Right lobe of liver (tissue), 6 donors: Measurements from ENCODE around the gene IGF2BP1. TPM values are rescaled to one million over a fixed set of nuclear protein-coding genes. Genes with fewer than 3 reads are reported as not detected.

Experiments
- ATAC-seq, 4 donors: fragments of 200-7000 bp; cut with Tn5 transposase; one replicate each; pipeline ENCODE4 v1.9.1; 2020; ENCODE audit warnings: mild to moderate bottlenecking in 4 of 4, moderate library complexity in 4 of 4
- DNase-seq, 3 donors: peaks; one replicate each; pipeline ENCODE4 v3.0.0-alpha.2; 2020
- H3K27ac ChIP-seq, 3 donors: fragments of 200-600 bp; one replicate each; pipeline ENCODE4 v1.8.0; 2022
- H3K27me3 ChIP-seq, 2 donors: fragments of 200-600 bp; one replicate each; pipeline ENCODE4 v1.8.0; 2022
- H3K36me3 ChIP-seq, 4 donors: fragments of 200-600 bp; sonication (generic) in 1 of 4; one replicate each; pipeline versions ENCODE4 v1.5.1 to v1.8.0; 2017 to 2022; ENCODE audit warnings: control low read depth in 1 of 4
- H3K4me1 ChIP-seq, 4 donors: fragments of 200-600 bp; sonication (generic) in 1 of 4; one replicate each; pipeline versions ENCODE4 v1.5.1 to v1.8.0; 2017 to 2022; ENCODE audit warnings: control low read depth in 1 of 4
- H3K4me3 ChIP-seq, 3 donors: fragments of 200-600 bp; one replicate each; pipeline ENCODE4 v1.8.0; 2022
- H3K9me3 ChIP-seq, 4 donors: fragments of 200-600 bp; sonication (generic) in 1 of 4; one replicate each; pipeline versions ENCODE4 v1.5.1 to v1.8.0; 2017 to 2022; ENCODE audit warnings: control low read depth in 1 of 4
- POLR2A ChIP-seq: fragments of 450-650 bp; IDR thresholded peaks from one replicate; pipeline ENCODE4 v1.6.1; 2017; ENCODE audit warnings: antibody characterized with exemption, mild to moderate bottlenecking
- WGBS: methylation state at CpG from one replicate; pipeline ENCODE4 v1.1.6; 2018; ENCODE audit warnings: low coverage, low lambda C conversion rate; ENCODE audit not compliant: insufficient coverage; ENCODE audit errors: missing lambda C conversion rate; 5-methylcytosine and 5-hydroxymethylcytosine counted together
- intact Hi-C, 2 donors: fragments of 100-400 bp; cut with DNase I; formaldehyde crosslinking; loops; one replicate each; pipeline versions ENCODE4 v1.11.2 to v1.14.1; 2022
- total RNA-seq, 6 experiments: library from RNA; depleted of rRNA in 2 of 6; stranded (reverse); fragments of >200 nt in 2 of 6; fragmentation: NEBNext Ultra II Directional in 3 of 6; extraction: Animal tissue kit (Norgen Biotek cat#: 25700) in 3 of 6; gene quantifications; one replicate each; pipeline versions ENCODE4 v1.1.0 to v1.2.4, GENCODE V29; 2016 to 2023
- TF ChIP-seq, protein P1 (sequence below), 4 donors: fragments of 200-600 bp in 3 of 4; fragments of 450-650 bp in 1 of 4; IDR thresholded peaks; one replicate each; pipeline versions ENCODE4 v1.5.1 to v1.8.0; 2016 to 2022; ENCODE audit warnings: antibody characterized with exemption in 4 of 4, mild to moderate bottlenecking in 2 of 4
- donor health status: DM: no; HTN: yes; CAD: no.
- donor health status: DM: no; HTN: no; CAD: no.
- donor health status: DM: no; HTN: no; CAD: no.
- donor health status: DM: no; HTN: yes; CAD: no.
- donor health status: DM: no; HTN: yes; CAD: no.

IGF2BP1 gene
- total RNA-seq, 6 experiments from 2014 or later, result 0.56 TPM; not detected in 5

- Histone ChIP-seq H3K9me3 (no peaks in the 10 kb centered on the region), H3K36me3 (no peaks in the 10 kb centered on the region), H3K4me3 (no peak overlapping the region), H3K4me1 (no peaks in the 10 kb centered on the region), H3K27ac (no peak overlapping the region), H3K27me3 (peaks cover 9 to 39% of the 10 kb centered on the region in 2 donors)
- intact Hi-C loops, result no loop called here
- no peak for DNase-seq
- ATAC-seq, result no peak
- no peak for TF ChIP-seq POLR2A
- TF ChIP-seq, protein P1, sequence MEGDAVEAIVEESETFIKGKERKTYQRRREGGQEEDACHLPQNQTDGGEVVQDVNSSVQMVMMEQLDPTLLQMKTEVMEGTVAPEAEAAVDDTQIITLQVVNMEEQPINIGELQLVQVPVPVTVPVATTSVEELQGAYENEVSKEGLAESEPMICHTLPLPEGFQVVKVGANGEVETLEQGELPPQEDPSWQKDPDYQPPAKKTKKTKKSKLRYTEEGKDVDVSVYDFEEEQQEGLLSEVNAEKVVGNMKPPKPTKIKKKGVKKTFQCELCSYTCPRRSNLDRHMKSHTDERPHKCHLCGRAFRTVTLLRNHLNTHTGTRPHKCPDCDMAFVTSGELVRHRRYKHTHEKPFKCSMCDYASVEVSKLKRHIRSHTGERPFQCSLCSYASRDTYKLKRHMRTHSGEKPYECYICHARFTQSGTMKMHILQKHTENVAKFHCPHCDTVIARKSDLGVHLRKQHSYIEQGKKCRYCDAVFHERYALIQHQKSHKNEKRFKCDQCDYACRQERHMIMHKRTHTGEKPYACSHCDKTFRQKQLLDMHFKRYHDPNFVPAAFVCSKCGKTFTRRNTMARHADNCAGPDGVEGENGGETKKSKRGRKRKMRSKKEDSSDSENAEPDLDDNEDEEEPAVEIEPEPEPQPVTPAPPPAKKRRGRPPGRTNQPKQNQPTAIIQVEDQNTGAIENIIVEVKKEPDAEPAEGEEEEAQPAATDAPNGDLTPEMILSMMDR (IDR thresholded peaks at IDR 0.05), result no peak
These were observed 4.5 kb downstream of the IGF2BP1 start for GRCh38 chr17:49001671-49002070.

GRCh38 chr17:49002331-49002730, 5.1 kb downstream of the IGF2BP1 start:
- no peak for ATAC-seq
- DNase-seq, result no peak
- peaks cover 3 to 32% of the 10 kb centered on the region in 2 donors for H3K27me3 ChIP-seq
- H3K4me1 ChIP-seq, result no peaks in the 10 kb centered on the region
- H3K36me3 ChIP-seq, result no peaks in the 10 kb centered on the region
- no peak for TF ChIP-seq POLR2A
- TF ChIP-seq, protein P1 (IDR thresholded peaks at IDR 0.05), result no peak
- 48% methylated on average over 2 of the region's 2 CpGs for WGBS
- H3K4me3 ChIP-seq, result no peak overlapping the region
- intact Hi-C loops, result no loop called here
- H3K27ac ChIP-seq, result no peak overlapping the region
- H3K9me3 ChIP-seq, result no peaks in the 10 kb centered on the region

DNA sequence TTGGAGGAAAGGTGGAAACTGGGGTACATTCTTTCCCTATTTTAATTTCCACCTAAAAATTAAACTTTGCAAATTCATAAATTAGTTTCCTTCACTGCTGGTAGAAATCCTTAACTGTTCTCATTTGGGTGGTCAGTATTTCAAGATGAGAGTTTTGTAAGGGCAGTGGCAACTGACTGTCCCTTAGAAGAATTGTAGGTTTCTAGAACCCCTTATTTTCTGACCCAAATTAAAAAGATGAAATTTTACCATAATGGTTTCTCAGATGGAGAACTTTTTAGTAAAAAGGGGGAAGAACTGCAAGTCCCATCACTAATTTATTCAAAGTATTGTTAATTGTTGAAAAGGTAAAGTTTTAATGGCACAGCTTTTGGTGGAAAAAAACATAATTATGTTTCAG, 5.6 kb downstream of the IGF2BP1 start:
- Histone ChIP-seq H3K4me3 (no peak overlapping the region), H3K36me3 (no peaks in the 10 kb centered on the region), H3K27ac (no peak overlapping the region), H3K9me3 (no peaks in the 10 kb centered on the region), H3K27me3 (peaks cover 0 to 28% of the 10 kb centered on the region in 2 donors), H3K4me1 (no peaks in the 10 kb centered on the region)
- no peak for TF ChIP-seq POLR2A
- TF ChIP-seq, protein P1 (IDR thresholded peaks at IDR 0.05), result no peak
- no peak for ATAC-seq
- no peak for DNase-seq
- intact Hi-C loops, result no loop called here

DNA sequence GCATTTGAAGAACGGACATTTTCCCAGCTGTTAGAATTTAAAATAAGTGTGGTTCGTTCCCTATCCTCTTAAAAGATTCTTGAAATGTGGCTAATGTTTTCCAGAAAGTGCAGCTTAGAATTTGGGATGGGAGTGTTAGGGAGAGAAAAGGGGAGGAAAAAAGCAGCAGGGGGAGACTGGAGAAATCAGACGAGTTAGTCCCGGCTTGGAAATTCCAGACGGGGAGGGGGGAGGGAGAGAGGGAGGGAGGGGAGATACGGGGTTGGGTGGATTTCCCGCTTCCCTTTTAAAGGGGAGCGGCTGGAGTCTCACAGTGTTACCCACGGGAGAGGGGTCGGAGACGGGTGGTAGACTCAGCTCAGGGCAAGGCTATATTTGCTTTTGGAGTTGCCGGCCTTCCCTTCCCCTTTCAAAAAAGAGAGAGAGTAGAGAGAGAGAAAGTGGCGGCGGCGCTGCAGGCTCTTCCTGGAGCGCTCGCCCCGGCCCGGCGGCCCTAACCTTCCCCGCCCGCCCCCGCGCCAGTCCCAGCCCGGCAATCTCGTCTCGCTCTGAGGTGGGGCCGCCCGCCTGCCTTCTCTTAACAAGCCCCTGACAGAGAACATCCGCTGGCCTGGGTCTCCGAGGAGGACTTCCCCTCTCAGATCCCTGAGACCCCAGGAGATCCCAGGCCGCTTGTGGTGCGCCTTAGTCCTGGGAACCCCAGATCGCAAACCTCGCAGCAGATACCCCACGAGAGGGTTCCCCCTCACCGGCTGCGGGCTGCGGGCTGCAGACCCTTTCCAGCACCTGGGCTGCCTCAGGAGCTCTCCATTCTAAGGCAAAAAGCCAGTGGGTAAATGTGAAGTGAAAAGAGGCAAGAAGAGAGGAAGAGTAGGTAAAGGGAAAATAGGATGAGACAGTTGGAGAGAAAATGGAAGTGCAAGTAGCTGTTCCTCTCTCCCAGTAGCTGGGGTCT, 6.6 kb downstream of the IGF2BP1 start:
- 5% methylated on average over 15 of the region's 39 CpGs for WGBS
- TF ChIP-seq POLR2A, result no peak
- TF ChIP-seq, protein P1 (IDR thresholded peaks at IDR 0.05), result no peak
- intact Hi-C loops, result no loop called here
- Histone ChIP-seq H3K4me1 (no peaks in the 10 kb centered on the region), H3K27me3 (peaks cover 0 to 20% of the 10 kb centered on the region in 2 donors), H3K36me3 (no peaks in the 10 kb centered on the region), H3K9me3 (no peaks in the 10 kb centered on the region), H3K4me3 (no peak overlapping the region), H3K27ac (no peak overlapping the region)
- DNase-seq (no peak), ATAC-seq (no peak)
